Pancreas (tissue), 10 donors: ENCODE results near the gene TAS2R39. TPM values are rescaled to one million over a fixed set of nuclear protein-coding genes. Genes with fewer than 3 reads are reported as not detected.
"Not testable (repeated sequence)": the region's sequence is repeated elsewhere in the genome, so short reads cannot be mapped to it uniquely, and the experiment has no call there.

ENCODE experiments used
- ATAC-seq, 4 donors: fragments of 200-7000 bp; cut with Tn5 transposase; one replicate each; pipeline versions ENCODE4 v1.8.0 to v1.9.1; 2020; ENCODE audit warnings: mild to moderate bottlenecking in 4 of 4, moderate library complexity in 4 of 4
- DNase-seq, 6 donors: peaks; one replicate each; pipeline ENCODE4 v3.0.0-alpha.2; 2020
- FAIRE-seq: peaks from 2 replicates; lab custom pipeline; 2012; peaks lifted over from hg19 to GRCh38; lab: Jason Lieb, UNC
- H3K27ac ChIP-seq, 4 donors: fragments of 200-600 bp; sonication (generic); 1 replicate in 3 of 4; 2 replicates in 1 of 4; pipeline versions ENCODE4 v1.5.0 to v1.8.0; 2020
- H3K27me3 ChIP-seq, 4 donors: fragments of 200-600 bp; one replicate each; pipeline ENCODE4 v1.8.0; 2021
- H3K36me3 ChIP-seq, 3 donors: fragments of 200-600 bp; sonication (generic) in 1 of 3; one replicate each; pipeline versions ENCODE4 v1.5.0 to v1.8.0; 2020 to 2021
- H3K4me1 ChIP-seq, 3 donors: fragments of 200-600 bp; one replicate each; pipeline ENCODE4 v1.8.0; 2021
- H3K4me3 ChIP-seq, 4 donors: fragments of 200-600 bp; sonication (generic) in 2 of 4; one replicate each; pipeline versions ENCODE4 v1.5.0 to v1.8.0; 2020 to 2021
- H3K9me3 ChIP-seq, 4 donors: fragments of 200-600 bp; one replicate each; pipeline ENCODE4 v1.8.0; 2021
- CTCF ChIP-seq, 4 donors: fragments of 200-600 bp; sonication (generic) in 3 of 4; IDR thresholded peaks; one replicate each; pipeline versions ENCODE4 v1.5.0 to v1.8.0; 2021; ENCODE audit warnings: antibody characterized with exemption in 4 of 4
- WGBS, 2 donors: extraction: QIAGEN DNeasy Blood & Tissue Kit; methylation state at CpG; one replicate each; pipeline ENCODE4 v1.1.7; 2013; 5-methylcytosine and 5-hydroxymethylcytosine counted together
- intact Hi-C, 3 donors: fragments of 100-400 bp; cut with DNase I; formaldehyde crosslinking; loops; one replicate each; pipeline versions ENCODE4 v1.11.1 to v1.14.2; 2022
- polyA plus RNA-seq, 2 donors: library from polyadenylated mRNA; stranded (reverse); fragments of 200-250 nt; gene quantifications; one replicate each; pipeline ENCODE4 v1.2.3, GENCODE V29; 2013
- total RNA-seq, 6 donors: library from RNA; stranded (reverse); fragmentation: NEBNext Ultra II Directional in 4 of 6; extraction: Animal tissue kit (Norgen Biotek cat#: 25700) in 4 of 6; gene quantifications; one replicate each; pipeline versions ENCODE4 v1.2.1 to v1.2.4, GENCODE V29; 2021 to 2023
- donor health status: healthy with polysubstance abuse.
- donor health status: DM: no; HTN: no; CAD: no; lungs with moderate emphysema.
- donor health status: DM: no; HTN: no; CAD: no.
- donor health status: control.
- donor health status: control.
- donor health status: Bipolar disorder and iron deficiency.
- donor health status: DM: yes; HTN: yes; CAD: no.
- donor health status: DM: no; HTN: no; CAD: no.
- donor health status: DM: no; HTN: no; CAD: no.
- donor health status: DM: yes; HTN: yes; CAD: no.

TAS2R39 gene
- total and polyA plus RNA-seq, 8 donors = not detected

GRCh38 chr7:143171697-143172096 is 11.5 kb upstream of the TAS2R39 start:
- H3K9me3 ChIP-seq = no peaks in the 10 kb centered on the region
- H3K27me3 ChIP-seq = no peaks in the 10 kb centered on the region
- H3K4me3 ChIP-seq = peak overlapping the region in 2 of 4 donors; percentile 1 to 9
- peak; percentile 65 to 87 (median 78) for ATAC-seq
- intact Hi-C loops = no loop called here
- no peaks in the 10 kb centered on the region for H3K36me3 ChIP-seq
- DNase-seq = peak in 1 of 6 donors; percentile 6
- no peak for TF ChIP-seq CTCF (IDR thresholded peaks at IDR 0.05)
- H3K27ac ChIP-seq = peak overlapping the region in 2 of 4 donors; percentile 56 to 63
- H3K4me1 ChIP-seq = peaks cover 7 to 8% (median 7%) of the 10 kb centered on the region in 3 donors
- FAIRE-seq = no peak

- no peak for TF ChIP-seq CTCF (IDR thresholded peaks at IDR 0.05)
Measured at GRCh38 chr7:143172354-143172753, 10.9 kb upstream of the TAS2R39 start.

GRCh38 chr7:143176128-143176527 is 7.1 kb upstream of the TAS2R39 start:
- FAIRE-seq (no peak), ATAC-seq (no peak)

More at GRCh38 chr7:143172354-143172753, 10.9 kb upstream of the TAS2R39 start:
- H3K4me3 ChIP-seq = peak overlapping the region in 2 of 4 donors; percentile 1 to 9
- FAIRE-seq (no peak), DNase-seq (peak; percentile 76 to 86 (median 80)), ATAC-seq (peak; percentile 99 to 100 (median 100))
- peak overlapping the region in 3 of 4 donors; percentile 19 to 63 (median 56) for H3K27ac ChIP-seq
- no peaks in the 10 kb centered on the region for H3K36me3 ChIP-seq
- WGBS, 2 donors = 10 to 14% methylated on average over 4 of the region's 4 CpGs
- H3K9me3 ChIP-seq = no peaks in the 10 kb centered on the region
- H3K27me3 ChIP-seq = no peaks in the 10 kb centered on the region
- intact Hi-C loops = no loop called here
- peaks cover 7 to 8% (median 7%) of the 10 kb centered on the region in 3 donors for H3K4me1 ChIP-seq

GRCh38 chr7:143177374-143178119 is 5.7 kb upstream of the TAS2R39 start:
- no peak for FAIRE-seq

More at GRCh38 chr7:143176128-143176527, 7.1 kb upstream of the TAS2R39 start:
- Histone ChIP-seq H3K27ac (no peak overlapping the region), H3K9me3 (no peaks in the 10 kb centered on the region), H3K27me3 (no peaks in the 10 kb centered on the region), H3K36me3 (no peaks in the 10 kb centered on the region), H3K4me3 (no peak overlapping the region), H3K4me1 (peaks cover 7 to 8% (median 7%) of the 10 kb centered on the region in 3 donors)
- DNase-seq = no peak
- TF ChIP-seq CTCF (IDR thresholded peaks at IDR 0.05) = no peak
- 93 to 97% methylated on average over 5 of the region's 5 CpGs for WGBS, 2 donors
- intact Hi-C loops = no loop called here

GRCh38 chr7:143180771-143181170 is 2.4 kb upstream of the TAS2R39 start:
- DNase-seq, H3K27me3 ChIP-seq, H3K27ac ChIP-seq, H3K36me3 ChIP-seq, intact Hi-C loops, H3K4me3 ChIP-seq, FAIRE-seq, ATAC-seq, H3K4me1 ChIP-seq, H3K9me3 ChIP-seq: not testable (repeated sequence)
- WGBS, 2 donors = 68 to 97% methylated on average over 4 of the region's 4 CpGs

More at GRCh38 chr7:143177374-143178119, 5.7 kb upstream of the TAS2R39 start:
- 82 to 95% methylated on average over 2 of the region's 2 CpGs for WGBS, 2 donors
- Histone ChIP-seq H3K36me3 (no peaks in the 10 kb centered on the region), H3K4me3 (no peak overlapping the region), H3K27me3 (no peaks in the 10 kb centered on the region), H3K27ac (no peak overlapping the region), H3K4me1 (no peaks in the 10 kb centered on the region), H3K9me3 (no peaks in the 10 kb centered on the region)
- DNase-seq (no peak), ATAC-seq (no peak)
- no peak for TF ChIP-seq CTCF (IDR thresholded peaks at IDR 0.05)
- intact Hi-C loops = no loop called here
